Erythroblast (primary cell): ENCODE measurements around the gene CEP164.

Source experiments
- GATA1 ChIP-seq: IDR thresholded peaks from 2 replicates; pipeline ENCODE4 v1.6.1; 2011; ENCODE audit warnings: low read depth, mild to moderate bottlenecking, control low read depth, low read length, moderate library complexity
- POLR2A ChIP-seq: IDR thresholded peaks from 2 replicates; pipeline ENCODE4 v1.6.1; 2011; ENCODE audit warnings: mild to moderate bottlenecking, low read length

DNA sequence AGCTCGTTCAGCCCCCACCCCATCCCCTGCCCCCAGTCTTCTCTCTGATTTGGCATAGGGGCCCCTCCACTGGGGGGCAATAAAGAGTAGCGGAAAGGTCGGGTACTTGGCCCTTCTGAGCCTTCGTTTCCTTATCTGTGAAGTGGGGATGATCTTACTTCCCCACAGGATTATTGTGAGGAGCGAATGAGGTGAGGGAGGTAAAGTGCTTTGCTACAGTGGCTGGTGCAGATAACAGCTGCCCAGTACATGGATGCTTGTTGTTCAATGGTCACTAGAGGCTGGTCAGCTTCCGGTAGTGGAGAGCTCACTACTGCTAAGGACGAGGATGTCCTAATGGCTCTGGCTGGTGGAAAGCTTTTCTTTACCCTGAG lies 101.2 kb downstream of the CEP164 start:
- TF ChIP-seq POLR2A (no peak), GATA1 (no peak)
